H4 (cell line): Measurements from ENCODE around the gene HAND1. TPM values are rescaled to one million over a fixed set of nuclear protein-coding genes. Genes with fewer than 3 reads are reported as not detected.

Experiments used
- DNase-seq: peaks from one replicate; pipeline ENCODE4 v3.0.0-alpha.2; 2015; ENCODE audit warnings: low spot score
- total RNA-seq: library from RNA; depleted of rRNA; stranded (reverse); fragments of >200 nt; shearing (Covaris generic); gene quantifications from 2 replicates; pipeline ENCODE4 v1.2.3, GENCODE V29; 2014

The HAND1 gene
- total RNA-seq, 1 experiment from 2014 or later = not detected

- DNase-seq = no peak
Observed at GRCh38 chr5:154505567-154505966, 27.5 kb upstream of the HAND1 start.

- DNase-seq = no peak
Observed at GRCh38 chr5:154503698-154504039, 25.6 kb upstream of the HAND1 start.

GRCh38 chr5:154502180-154502579, 24.2 kb upstream of the HAND1 start:
- no peak for DNase-seq

GRCh38 chr5:154501566-154501965, 23.5 kb upstream of the HAND1 start:
- DNase-seq = no peak

- no peak for DNase-seq
Observed at GRCh38 chr5:154498994-154499393, 21.0 kb upstream of the HAND1 start.

GRCh38 chr5:154498591-154498990, 20.6 kb upstream of the HAND1 start:
- DNase-seq = no peak

GRCh38 chr5:154494036-154494435, 16.0 kb upstream of the HAND1 start:
- no peak for DNase-seq

GRCh38 chr5:154493274-154493673, 15.2 kb upstream of the HAND1 start:
- DNase-seq = no peak

GRCh38 chr5:154491941-154492340, 13.9 kb upstream of the HAND1 start:
- no peak for DNase-seq

- DNase-seq = no peak
Observed at GRCh38 chr5:154487541-154487940, 9.5 kb upstream of the HAND1 start.

GRCh38 chr5:154486427-154486866, 8.4 kb upstream of the HAND1 start:
- DNase-seq = no peak

GRCh38 chr5:154485850-154486426, 7.9 kb upstream of the HAND1 start:
- DNase-seq = no peak

GRCh38 chr5:154485096-154485491, 7.1 kb upstream of the HAND1 start:
- DNase-seq = no peak

- DNase-seq = no peak
Observed at GRCh38 chr5:154484393-154485095, 6.5 kb upstream of the HAND1 start.

GRCh38 chr5:154483654-154484392, 5.8 kb upstream of the HAND1 start:
- no peak for DNase-seq

GRCh38 chr5:154482528-154483449, 4.8 kb upstream of the HAND1 start:
- no peak for DNase-seq

GRCh38 chr5:154481584-154482381, 3.8 kb upstream of the HAND1 start:
- DNase-seq = no peak

GRCh38 chr5:154480847-154481246, 2.8 kb upstream of the HAND1 start:
- DNase-seq = no peak

GRCh38 chr5:154479944-154480750, 2.1 kb upstream of the HAND1 start:
- no peak for DNase-seq
